Adrenal gland (tissue), 5 donors: ENCODE results near the gene GALNT10.

Experiments
- POLR2A ChIP-seq, 2 donors: fragments of 450-650 bp; IDR thresholded peaks; one replicate each; pipeline ENCODE4 v1.6.1; 2017; ENCODE audit warnings: antibody characterized with exemption in 2 of 2, mild to moderate bottlenecking in 2 of 2, moderate library complexity in 1 of 2
- TF ChIP-seq, protein P1 (sequence below), 6 experiments: fragments of 450-650 bp in 4 of 6; fragments of 200-600 bp in 2 of 6; sonication (generic) in 1 of 6; IDR thresholded peaks; 1 replicate in 5 of 6; 2 replicates in 1 of 6; pipeline versions ENCODE4 v1.5.1 to v1.8.0; 2016 to 2021; ENCODE audit warnings: antibody characterized with exemption in 6 of 6, mild to moderate bottlenecking in 2 of 6, moderate library complexity in 1 of 6
- donor health status: DM: no; HTN: no; CAD: no.

DNA sequence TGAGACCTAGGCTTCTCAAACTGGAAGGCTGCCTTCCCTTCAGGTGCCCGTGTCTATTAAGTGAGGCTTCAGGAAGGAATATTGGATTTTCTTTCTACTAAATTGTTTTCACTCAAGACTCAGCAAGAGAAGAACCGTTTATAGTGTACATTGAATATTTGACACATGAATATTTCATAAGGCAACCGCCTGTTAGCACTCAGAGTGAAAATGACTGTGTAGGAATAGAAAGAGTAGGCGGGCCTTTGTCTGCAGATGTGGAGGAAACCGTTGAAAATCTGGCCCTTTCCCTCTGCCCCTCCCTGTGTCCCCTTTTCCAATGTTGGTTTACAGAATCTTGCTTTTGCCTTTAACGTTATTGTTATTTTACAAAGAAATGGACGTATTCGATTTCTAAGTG is 261.4 kb downstream of the GALNT10 start:
- no peak for TF ChIP-seq POLR2A (IDR thresholded peaks at IDR 0.05)
- TF ChIP-seq, protein P1, sequence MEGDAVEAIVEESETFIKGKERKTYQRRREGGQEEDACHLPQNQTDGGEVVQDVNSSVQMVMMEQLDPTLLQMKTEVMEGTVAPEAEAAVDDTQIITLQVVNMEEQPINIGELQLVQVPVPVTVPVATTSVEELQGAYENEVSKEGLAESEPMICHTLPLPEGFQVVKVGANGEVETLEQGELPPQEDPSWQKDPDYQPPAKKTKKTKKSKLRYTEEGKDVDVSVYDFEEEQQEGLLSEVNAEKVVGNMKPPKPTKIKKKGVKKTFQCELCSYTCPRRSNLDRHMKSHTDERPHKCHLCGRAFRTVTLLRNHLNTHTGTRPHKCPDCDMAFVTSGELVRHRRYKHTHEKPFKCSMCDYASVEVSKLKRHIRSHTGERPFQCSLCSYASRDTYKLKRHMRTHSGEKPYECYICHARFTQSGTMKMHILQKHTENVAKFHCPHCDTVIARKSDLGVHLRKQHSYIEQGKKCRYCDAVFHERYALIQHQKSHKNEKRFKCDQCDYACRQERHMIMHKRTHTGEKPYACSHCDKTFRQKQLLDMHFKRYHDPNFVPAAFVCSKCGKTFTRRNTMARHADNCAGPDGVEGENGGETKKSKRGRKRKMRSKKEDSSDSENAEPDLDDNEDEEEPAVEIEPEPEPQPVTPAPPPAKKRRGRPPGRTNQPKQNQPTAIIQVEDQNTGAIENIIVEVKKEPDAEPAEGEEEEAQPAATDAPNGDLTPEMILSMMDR (IDR thresholded peaks at IDR 0.05) = no peak
